NT2/D1 (cell line): Measurements from ENCODE around the gene CRLF3.

Source experiments
- DNase-seq: peaks from one replicate; pipeline ENCODE4 v3.0.0-alpha.2; 2011; ENCODE audit warnings: low read depth, low spot score
- H3K27me3 ChIP-seq: 2 replicates; pipeline ENCODE4 v1.6.0; 2011; ENCODE audit warnings: mild to moderate bottlenecking; ENCODE audit not compliant: insufficient read length, insufficient read depth
- H3K36me3 ChIP-seq: 2 replicates; pipeline ENCODE4 v1.6.1; 2011; ENCODE audit warnings: mild to moderate bottlenecking, low read length, mixed read lengths; ENCODE audit not compliant: insufficient read depth, insufficient read length
- H3K4me1 ChIP-seq: 2 replicates; pipeline ENCODE4 v1.5.1; 2011; ENCODE audit not compliant: insufficient read depth, insufficient read length
- H3K4me3 ChIP-seq: 2 replicates; pipeline ENCODE4 v1.5.1; 2011; ENCODE audit warnings: low read depth; ENCODE audit not compliant: insufficient read length
- H3K9ac ChIP-seq: 2 replicates; pipeline ENCODE4 v1.6.0; 2011; ENCODE audit warnings: low read depth; ENCODE audit not compliant: insufficient read length
- H3K9me3 ChIP-seq: 2 replicates; pipeline ENCODE4 v1.5.1; 2011; ENCODE audit warnings: mild to moderate bottlenecking, low read length; ENCODE audit not compliant: insufficient read depth
- SUZ12 ChIP-seq: IDR thresholded peaks from 2 replicates; pipeline ENCODE4 v1.6.1; 2011; ENCODE audit not compliant: insufficient read length, insufficient read depth; ENCODE audit errors: extremely low read depth
- YY1 ChIP-seq: IDR thresholded peaks from 2 replicates; pipeline ENCODE4 v1.6.1; 2011; ENCODE audit not compliant: insufficient read length, insufficient read depth
- ZNF274 ChIP-seq: IDR thresholded peaks from 2 replicates; pipeline ENCODE4 v1.6.1; 2011; ENCODE audit warnings: mild to moderate bottlenecking, low read depth, low read length

CRLF3 gene

GRCh38 chr17:30824356-30825145 is at the start of gene CRLF3:
Gene CRLF3, minus strand, starts transcription at chr17:30824692. Its CDS starts 41 bp downstream, at chr17:30824651.
- peak within 1 kb of the TSS; percentile 88 for H3K9ac ChIP-seq
- no peaks in the 10 kb centered on the region for H3K27me3 ChIP-seq
- H3K4me3 ChIP-seq = peak within 1 kb of the TSS; percentile 78
- H3K9me3 ChIP-seq = no peaks in the 10 kb centered on the region
- H3K36me3 ChIP-seq = no peaks in the 10 kb centered on the region
- DNase-seq = peak; percentile 81
- TF ChIP-seq ZNF274 (no peak), YY1 (no peak), SUZ12 (no peak)
- peaks cover 3% of the 10 kb centered on the region for H3K4me1 ChIP-seq

GRCh38 chr17:30869005-30869404 is 44.5 kb upstream of the CRLF3 start:
- Histone ChIP-seq H3K4me3 (no peak overlapping the region), H3K9me3 (no peaks in the 10 kb centered on the region), H3K4me1 (no peaks in the 10 kb centered on the region), H3K27me3 (no peaks in the 10 kb centered on the region), H3K36me3 (peaks cover 50% of the 10 kb centered on the region), H3K9ac (no peak overlapping the region)
- no peak for DNase-seq
- TF ChIP-seq YY1 (no peak), SUZ12 (no peak), ZNF274 (no peak)

DNA sequence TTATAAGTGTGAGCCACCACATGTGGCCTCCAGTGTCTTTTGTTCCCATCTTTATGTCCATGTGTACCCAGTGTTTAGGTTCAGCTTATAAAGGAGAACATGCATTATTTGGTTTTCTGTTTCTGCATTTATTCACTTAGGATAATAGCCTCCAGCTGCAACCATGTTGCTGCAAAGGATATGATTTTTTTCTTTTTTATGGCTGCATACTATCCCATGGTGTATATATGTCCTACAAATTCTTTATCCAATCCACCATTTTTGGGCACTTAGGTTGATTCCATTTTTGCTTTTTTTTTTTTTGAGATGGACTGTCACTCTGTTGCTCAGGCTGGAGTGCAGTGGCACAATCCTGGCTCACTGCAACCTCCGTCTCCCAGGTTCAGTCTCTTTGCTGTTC is 40.1 kb upstream of the CRLF3 start:
- DNase-seq = no peak
- peaks cover 51% of the 10 kb centered on the region for H3K36me3 ChIP-seq
- H3K27me3 ChIP-seq = no peaks in the 10 kb centered on the region
- H3K4me1 ChIP-seq = no peaks in the 10 kb centered on the region
- no peak overlapping the region for H3K4me3 ChIP-seq
- H3K9ac ChIP-seq = no peak overlapping the region
- H3K9me3 ChIP-seq = no peaks in the 10 kb centered on the region
- TF ChIP-seq YY1 (no peak), SUZ12 (no peak), ZNF274 (no peak)

- Histone ChIP-seq H3K36me3 (peaks cover 45% of the 10 kb centered on the region), H3K4me1 (no peaks in the 10 kb centered on the region), H3K9me3 (no peaks in the 10 kb centered on the region), H3K27me3 (no peaks in the 10 kb centered on the region), H3K9ac (no peak overlapping the region), H3K4me3 (no peak overlapping the region)
- TF ChIP-seq ZNF274 (no peak), YY1 (no peak), SUZ12 (no peak)
- no peak for DNase-seq
Observed at GRCh38 chr17:30858556-30859250, 34.2 kb upstream of the CRLF3 start.

- Histone ChIP-seq H3K4me1 (no peaks in the 10 kb centered on the region), H3K27me3 (no peaks in the 10 kb centered on the region), H3K9me3 (no peaks in the 10 kb centered on the region), H3K9ac (no peak overlapping the region), H3K4me3 (no peak overlapping the region), H3K36me3 (peaks cover 45% of the 10 kb centered on the region)
- DNase-seq = no peak
- no peak for TF ChIP-seq SUZ12
- no peak for TF ChIP-seq YY1
- TF ChIP-seq ZNF274 = no peak
Observed at GRCh38 chr17:30854146-30854545, 29.7 kb upstream of the CRLF3 start.

GRCh38 chr17:30848021-30848420 is 23.5 kb upstream of the CRLF3 start:
- Histone ChIP-seq H3K9me3 (no peaks in the 10 kb centered on the region), H3K27me3 (no peaks in the 10 kb centered on the region), H3K4me3 (no peak overlapping the region), H3K9ac (no peak overlapping the region), H3K36me3 (peaks cover 36% of the 10 kb centered on the region), H3K4me1 (no peaks in the 10 kb centered on the region)
- TF ChIP-seq ZNF274 (no peak), YY1 (no peak), SUZ12 (no peak)
- DNase-seq = no peak

DNA sequence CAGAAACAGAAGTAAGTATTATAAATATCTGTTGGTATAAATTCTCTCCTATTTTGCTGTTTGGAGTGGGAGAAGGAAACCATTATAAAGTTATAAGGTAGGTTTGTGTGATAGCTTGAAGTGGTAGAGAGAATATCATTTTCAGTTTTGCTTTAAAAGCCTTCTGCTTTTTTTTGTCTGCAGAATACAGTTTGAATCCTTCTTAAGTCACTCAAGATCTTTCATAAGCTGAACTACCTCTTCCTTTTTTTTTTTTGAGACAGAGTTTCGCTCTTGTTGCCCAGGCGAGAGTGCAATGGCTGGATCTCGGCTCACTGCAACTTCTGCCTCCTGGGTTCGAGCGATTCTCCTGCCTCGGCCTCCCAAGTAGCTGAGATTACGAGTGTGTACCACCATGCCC is 16.3 kb upstream of the CRLF3 start:
- Histone ChIP-seq H3K4me3 (no peak overlapping the region), H3K36me3 (peaks cover 61% of the 10 kb centered on the region), H3K4me1 (no peaks in the 10 kb centered on the region), H3K27me3 (no peaks in the 10 kb centered on the region), H3K9ac (no peak overlapping the region), H3K9me3 (no peaks in the 10 kb centered on the region)
- no peak for TF ChIP-seq ZNF274
- TF ChIP-seq SUZ12 = no peak
- TF ChIP-seq YY1 = no peak
- DNase-seq = no peak
